Glutamatergic neuron (in vitro differentiated cells): Measurements from ENCODE around the gene NLRP1. TPM values are rescaled to one million over a fixed set of nuclear protein-coding genes. Genes with fewer than 3 reads are reported as not detected.

Source experiments
- DNase-seq: peaks from one replicate; pipeline ENCODE4 v3.0.0; 2022
- H3K27ac Mint-ChIP-seq: one replicate; pipeline ENCODE4 v1.8.0; 2020; ENCODE audit warnings: mild to moderate bottlenecking, mixed read lengths, inconsistent platforms; ENCODE audit not compliant: unreplicated experiment
- H3K27me3 Mint-ChIP-seq: one replicate; pipeline ENCODE4 v1.8.0; 2020; ENCODE audit warnings: mild to moderate bottlenecking, moderate library complexity, mixed read lengths, inconsistent platforms; ENCODE audit not compliant: unreplicated experiment
- H3K36me3 Mint-ChIP-seq: one replicate; pipeline ENCODE4 v1.8.0; 2020; ENCODE audit warnings: mild to moderate bottlenecking, mixed read lengths, inconsistent platforms; ENCODE audit not compliant: unreplicated experiment
- H3K4me1 Mint-ChIP-seq: one replicate; pipeline ENCODE4 v1.8.0; 2020; ENCODE audit warnings: mild to moderate bottlenecking, low read depth, mixed read lengths, inconsistent platforms; ENCODE audit not compliant: unreplicated experiment
- H3K4me3 Mint-ChIP-seq: one replicate; pipeline ENCODE4 v1.8.0; 2020; ENCODE audit warnings: mild to moderate bottlenecking, mixed read lengths, inconsistent platforms; ENCODE audit not compliant: unreplicated experiment
- H3K9me3 Mint-ChIP-seq: one replicate; pipeline ENCODE4 v1.8.0; 2020; ENCODE audit warnings: mild to moderate bottlenecking, moderate library complexity, mixed read lengths, inconsistent platforms; ENCODE audit not compliant: unreplicated experiment
- CTCF ChIP-seq: fragments of 200-600 bp; sonication (generic); IDR thresholded peaks from one replicate; pipeline ENCODE4 v1.5.0; 2021; ENCODE audit not compliant: partially characterized antibody, unreplicated experiment
- total RNA-seq: library from RNA; stranded (reverse); fragmentation: NEBNext Ultra II Directional; extraction: Animal tissue kit (Norgen Biotek cat#: 25700); gene quantifications from one replicate; pipeline ENCODE4 v1.2.1, GENCODE V29; 2021; ENCODE audit not compliant: unreplicated experiment

Gene NLRP1
- total RNA-seq, 1 donor from 2014 or later, result 69.5 TPM

GRCh38 chr17:5511401-5512225 lies 72.7 kb downstream of the NLRP1 start:
- Mint-ChIP-seq H3K36me3 (no peaks in the 10 kb centered on the region), H3K27ac (no peak overlapping the region), H3K4me1 (peaks cover 2% of the 10 kb centered on the region), H3K4me3 (no peak overlapping the region), H3K9me3 (no peaks in the 10 kb centered on the region), H3K27me3 (no peaks in the 10 kb centered on the region)
- DNase-seq, result no peak
- no peak for TF ChIP-seq CTCF

DNA sequence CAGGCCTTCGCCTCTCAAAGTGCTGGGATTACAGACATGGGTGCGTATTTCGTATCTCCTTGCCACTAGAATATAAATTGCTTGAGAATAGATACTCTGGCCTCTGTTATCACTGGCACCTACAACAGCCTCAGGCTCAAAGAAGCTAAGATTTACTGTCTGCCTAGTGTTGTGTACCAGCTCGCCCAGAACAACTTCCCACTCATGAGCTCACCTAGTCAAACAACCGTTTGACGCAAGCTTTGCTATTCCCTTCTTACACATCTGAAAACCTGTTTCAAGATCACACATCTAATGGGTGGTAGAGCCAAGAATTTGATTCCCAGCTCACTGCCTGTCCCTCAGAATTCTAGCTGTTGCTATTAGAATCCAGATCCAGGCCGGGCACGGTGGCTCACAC lies 73.5 kb downstream of the NLRP1 start:
- no peak overlapping the region for H3K4me3 Mint-ChIP-seq

DNA sequence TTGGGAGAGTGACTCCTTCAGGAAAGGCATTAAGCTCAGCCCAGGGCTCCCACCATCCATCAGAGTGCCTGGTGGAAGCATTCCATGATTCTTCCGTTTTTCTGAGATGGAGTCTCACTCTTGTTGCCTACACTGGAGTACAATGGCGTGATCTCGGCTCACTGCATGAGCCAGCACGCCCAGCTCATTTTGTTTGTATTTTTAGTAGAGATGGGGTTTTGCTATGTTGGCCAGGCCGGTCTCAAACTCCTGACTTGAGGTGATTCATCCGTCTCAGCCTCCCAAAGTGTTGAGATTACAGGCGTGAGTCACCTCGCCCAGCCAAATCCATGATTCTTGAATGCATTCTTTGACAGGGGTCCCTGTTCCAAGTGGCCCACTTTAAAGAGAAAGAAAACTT lies 74.8 kb downstream of the NLRP1 start:
- H3K4me1 Mint-ChIP-seq, result peaks cover 2% of the 10 kb centered on the region
- DNase-seq, result no peak
- H3K27ac Mint-ChIP-seq, result no peak overlapping the region
- no peaks in the 10 kb centered on the region for H3K27me3 Mint-ChIP-seq
- H3K4me3 Mint-ChIP-seq, result no peak overlapping the region
- no peak for TF ChIP-seq CTCF
- H3K36me3 Mint-ChIP-seq, result no peaks in the 10 kb centered on the region
- no peaks in the 10 kb centered on the region for H3K9me3 Mint-ChIP-seq

More for the DNA sequence above, 73.5 kb downstream of the NLRP1 start:
- peaks cover 2% of the 10 kb centered on the region for H3K4me1 Mint-ChIP-seq
- H3K9me3 Mint-ChIP-seq, result no peaks in the 10 kb centered on the region
- no peak for TF ChIP-seq CTCF
- DNase-seq, result no peak
- no peaks in the 10 kb centered on the region for H3K36me3 Mint-ChIP-seq
- H3K27me3 Mint-ChIP-seq, result no peaks in the 10 kb centered on the region
- H3K27ac Mint-ChIP-seq, result no peak overlapping the region

- H3K4me3 Mint-ChIP-seq, result no peak overlapping the region
- TF ChIP-seq CTCF, result no peak
Measured at GRCh38 chr17:5508810-5509209, 75.5 kb downstream of the NLRP1 start.

DNA sequence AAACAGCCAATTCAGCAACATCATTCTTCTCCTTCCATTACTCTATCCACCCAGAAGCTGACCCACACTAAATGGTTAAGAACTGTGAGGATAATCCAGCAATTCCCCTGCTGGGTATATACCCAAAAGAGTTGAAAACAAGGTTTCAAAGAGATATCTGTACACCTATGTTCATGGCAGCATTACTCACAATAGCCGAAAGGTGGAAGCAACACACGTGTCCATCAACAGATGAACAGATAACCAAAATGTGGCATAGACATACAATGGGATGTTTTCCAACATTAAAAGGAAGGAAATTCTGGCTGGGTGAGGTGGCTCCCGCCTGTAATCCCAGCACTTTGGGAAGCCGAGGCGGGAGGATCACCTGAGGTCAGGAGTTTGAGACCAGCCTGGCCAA lies 78.0 kb downstream of the NLRP1 start:
- no peak for DNase-seq
- Mint-ChIP-seq H3K4me3 (no peak overlapping the region), H3K27me3 (peaks cover 4% of the 10 kb centered on the region), H3K27ac (no peak overlapping the region), H3K36me3 (peaks cover 4% of the 10 kb centered on the region), H3K9me3 (peaks cover 3% of the 10 kb centered on the region), H3K4me1 (peaks cover 6% of the 10 kb centered on the region)
- no peak for TF ChIP-seq CTCF

More at GRCh38 chr17:5508810-5509209, 75.5 kb downstream of the NLRP1 start:
- H3K4me1 Mint-ChIP-seq, result peaks cover 2% of the 10 kb centered on the region
- no peak overlapping the region for H3K27ac Mint-ChIP-seq
- H3K36me3 Mint-ChIP-seq, result no peaks in the 10 kb centered on the region
- H3K9me3 Mint-ChIP-seq, result no peaks in the 10 kb centered on the region
- no peak for DNase-seq
- H3K27me3 Mint-ChIP-seq, result peaks cover 2% of the 10 kb centered on the region
